Measurements from ENCODE around the gene SBK1.

Gene SBK1

DNA sequence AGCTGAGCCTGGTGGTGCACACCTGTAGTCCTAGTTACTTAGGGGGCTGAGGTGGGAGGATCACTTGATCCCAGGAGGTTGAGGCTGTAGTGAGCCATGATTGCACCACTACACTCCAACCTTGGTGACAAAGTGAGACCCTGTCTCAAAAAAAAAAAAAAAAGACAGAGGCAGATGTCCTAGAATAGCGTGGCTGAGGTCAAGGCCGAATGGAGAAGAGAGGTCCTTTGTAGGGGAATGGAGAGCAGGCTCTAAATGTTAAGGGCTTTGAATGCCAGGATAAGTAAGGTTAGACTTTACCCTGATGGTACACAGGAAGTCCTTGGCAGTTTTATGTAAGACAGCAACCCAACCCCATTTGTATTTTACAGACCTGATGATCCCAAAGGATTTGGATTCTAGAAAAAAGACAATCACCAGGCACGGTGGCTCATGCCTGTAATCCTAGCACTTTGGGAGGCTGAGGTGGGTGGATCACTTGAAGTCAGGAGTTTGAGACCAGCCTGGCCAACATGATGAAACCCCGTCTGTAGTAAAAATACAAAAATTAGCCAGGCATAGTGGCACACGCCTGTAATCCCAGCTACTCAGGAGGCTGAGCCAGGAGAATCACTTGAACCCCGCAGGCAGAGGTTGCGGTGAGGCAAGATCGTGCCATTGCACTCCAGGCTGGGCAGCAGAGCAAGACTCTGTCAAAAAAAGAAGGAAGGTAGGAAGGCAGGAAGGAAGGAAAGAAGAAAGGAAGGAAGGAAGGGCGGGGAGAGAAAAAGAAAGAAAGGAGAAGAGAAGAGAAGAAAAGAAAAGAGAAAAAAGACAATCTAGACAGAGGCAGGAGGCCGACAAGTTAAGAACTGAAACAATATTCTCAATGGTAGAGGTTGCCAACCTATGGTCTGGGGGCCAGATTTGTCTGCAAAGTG, 2.1 kb upstream of the SBK1 start:
- Mint-ChIP-seq H3K4me1 (peaks cover 56% of the 10 kb centered on the region), H3K27me3 (peaks cover 56% of the 10 kb centered on the region), H3K27ac (peak overlapping the region; percentile 37)

GRCh38 chr16:28290859-28291254, 1.5 kb upstream of the SBK1 start:
- no peak for DNase-seq
- Mint-ChIP-seq H3K36me3 (peaks cover 11% of the 10 kb centered on the region), H3K27ac (no peak overlapping the region), H3K27me3 (peaks cover 61% of the 10 kb centered on the region), H3K4me1 (peaks cover 60% of the 10 kb centered on the region), H3K4me3 (peak overlapping the region; percentile 59), H3K9me3 (no peaks in the 10 kb centered on the region)
- CTCF ChIA-PET, result interaction anchor here (2.5 kb wide), 1 partner anchor 13 kb away, joined by 11 read pairs; no protein-coding TSS in a partner anchor

More for the DNA sequence above, 2.1 kb upstream of the SBK1 start:
- H3K9me3 Mint-ChIP-seq, result no peaks in the 10 kb centered on the region
- H3K36me3 Mint-ChIP-seq, result peaks cover 6% of the 10 kb centered on the region
- peak overlapping the region; percentile 53 for H3K4me3 Mint-ChIP-seq
- CTCF ChIA-PET, result no interaction called here
- no peak for DNase-seq

GRCh38 chr16:28292731-28293600, 641 bp downstream of the SBK1 start:
- CTCF ChIA-PET, result interaction anchor here (1.0 to 2.5 kb wide), 3 partner anchors 15 to 34 kb away, joined by 3 to 11 read pairs (median 6); no protein-coding TSS in a partner anchor
- Mint-ChIP-seq H3K36me3 (peaks cover 11% of the 10 kb centered on the region), H3K27me3 (peaks cover 60% of the 10 kb centered on the region), H3K9me3 (no peaks in the 10 kb centered on the region), H3K27ac (peak overlapping the region; percentile 64), H3K4me1 (peaks cover 72% of the 10 kb centered on the region), H3K4me3 (peak overlapping the region; percentile 84)
- peak; percentile 52 for DNase-seq

- CTCF ChIA-PET, result interaction anchor here (1.3 to 2.1 kb wide), 2 partner anchors 16 to 25 kb away, joined by 6 read pairs; no protein-coding TSS in a partner anchor
- no peak overlapping the region for H3K27ac Mint-ChIP-seq
- peaks cover 11% of the 10 kb centered on the region for H3K36me3 Mint-ChIP-seq
- no peaks in the 10 kb centered on the region for H3K9me3 Mint-ChIP-seq
- DNase-seq, result no peak
- peaks cover 56% of the 10 kb centered on the region for H3K27me3 Mint-ChIP-seq
- peaks cover 72% of the 10 kb centered on the region for H3K4me1 Mint-ChIP-seq
- peak overlapping the region; percentile 74 for H3K4me3 Mint-ChIP-seq
These were observed 1.3 kb downstream of the SBK1 start for GRCh38 chr16:28293601-28293960.

DNA sequence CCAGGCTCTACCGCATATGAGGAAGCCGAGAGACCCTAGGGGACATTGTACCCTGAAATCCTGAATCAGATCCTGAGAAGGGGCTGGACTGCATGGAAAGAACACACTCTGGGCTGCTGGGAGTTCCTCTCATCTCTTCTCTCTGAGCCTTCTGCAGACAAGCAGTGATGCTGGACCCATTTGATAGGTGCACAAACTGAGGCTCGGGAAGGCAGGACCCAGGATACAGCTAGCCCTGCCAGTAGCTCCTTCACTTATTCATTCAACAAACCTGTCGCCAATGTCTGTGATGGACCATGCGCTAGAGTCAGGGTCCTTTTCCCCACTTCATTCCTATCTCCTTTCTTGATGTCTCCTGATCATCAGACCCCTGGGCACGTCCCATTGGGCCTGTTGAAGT, 1.9 kb downstream of the SBK1 start:
- peaks cover 50% of the 10 kb centered on the region for H3K27me3 Mint-ChIP-seq
- no peak for DNase-seq
- no peaks in the 10 kb centered on the region for H3K9me3 Mint-ChIP-seq
- H3K36me3 Mint-ChIP-seq, result peaks cover 8% of the 10 kb centered on the region
- peaks cover 67% of the 10 kb centered on the region for H3K4me1 Mint-ChIP-seq
- no peak overlapping the region for H3K27ac Mint-ChIP-seq
- CTCF ChIA-PET, result interaction anchor here (2.1 kb wide), 1 partner anchor 17 kb away, joined by 6 read pairs; no protein-coding TSS in a partner anchor
- peak overlapping the region; percentile 74 for H3K4me3 Mint-ChIP-seq

DNA sequence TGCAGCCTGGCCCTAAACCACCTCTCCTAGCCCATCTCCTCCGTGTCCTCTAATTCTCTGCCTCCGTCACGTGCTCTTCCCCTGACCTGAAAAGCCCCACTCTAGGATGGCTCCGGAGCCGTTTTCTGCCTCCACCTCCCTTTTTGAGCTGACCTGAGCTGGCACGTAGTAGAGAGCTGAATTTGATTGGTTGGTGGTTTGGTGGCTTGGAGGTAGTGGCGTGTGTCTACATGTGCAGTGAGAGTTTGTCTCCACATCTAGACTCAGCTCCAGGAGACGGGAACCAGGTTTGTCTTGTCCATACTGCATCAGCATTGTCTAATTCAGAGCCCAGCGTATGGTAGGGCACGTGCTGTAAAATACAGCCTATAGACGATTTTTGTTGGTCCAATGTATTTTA, 3.0 kb downstream of the SBK1 start:
- H3K9me3 Mint-ChIP-seq, result no peaks in the 10 kb centered on the region
- peaks cover 43% of the 10 kb centered on the region for H3K27me3 Mint-ChIP-seq
- H3K4me1 Mint-ChIP-seq, result peaks cover 65% of the 10 kb centered on the region
- no peak for DNase-seq
- H3K4me3 Mint-ChIP-seq, result peak overlapping the region; percentile 13
- peaks cover 14% of the 10 kb centered on the region for H3K36me3 Mint-ChIP-seq
- H3K27ac Mint-ChIP-seq, result no peak overlapping the region
- CTCF ChIA-PET, result interaction anchor here (2.1 kb wide), 1 partner anchor 18 kb away, joined by 6 read pairs; no protein-coding TSS in a partner anchor

DNA sequence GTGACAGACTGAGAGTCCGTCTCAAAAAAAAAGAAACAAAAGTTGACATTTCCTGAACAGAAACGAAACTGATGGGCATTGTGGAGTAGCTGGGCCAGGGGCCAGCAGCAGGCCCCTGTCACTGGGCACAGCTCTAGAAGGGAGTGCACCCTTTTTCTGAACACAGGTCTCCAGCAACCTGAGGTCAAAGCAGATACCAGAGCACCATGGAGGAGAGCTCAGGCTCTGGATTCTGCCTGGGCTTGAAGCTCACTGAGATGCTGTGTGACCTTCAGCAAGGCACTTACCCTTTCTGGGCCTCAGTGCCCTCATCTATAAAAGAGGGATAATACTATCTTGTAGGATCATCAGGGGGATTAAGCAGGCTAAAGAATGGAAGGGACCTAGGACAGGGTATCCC, 5.0 kb downstream of the SBK1 start:
- CTCF ChIA-PET, result interaction anchor here (1.1 kb wide), 1 partner anchor 19 kb away, joined by 4 read pairs; no protein-coding TSS in a partner anchor

GRCh38 chr16:28297784-28298510, 5.6 kb downstream of the SBK1 start:
- Mint-ChIP-seq H3K27ac (peak overlapping the region; percentile 55), H3K36me3 (peaks cover 14% of the 10 kb centered on the region), H3K4me3 (peak overlapping the region; percentile 32), H3K4me1 (peaks cover 51% of the 10 kb centered on the region), H3K27me3 (peaks cover 38% of the 10 kb centered on the region), H3K9me3 (no peaks in the 10 kb centered on the region)
- CTCF ChIA-PET, result interaction anchor here (1.1 kb wide), 1 partner anchor 19 kb away, joined by 4 read pairs; no protein-coding TSS in a partner anchor
- DNase-seq, result peak; percentile 50

More for the DNA sequence above, 5.0 kb downstream of the SBK1 start:
- Mint-ChIP-seq H3K36me3 (peaks cover 14% of the 10 kb centered on the region), H3K27ac (peak overlapping the region; percentile 76), H3K27me3 (peaks cover 41% of the 10 kb centered on the region), H3K4me1 (peaks cover 51% of the 10 kb centered on the region), H3K9me3 (no peaks in the 10 kb centered on the region), H3K4me3 (peak overlapping the region; percentile 32)
- DNase-seq, result no peak

- no peak for DNase-seq
- H3K27ac Mint-ChIP-seq, result no peak overlapping the region
- H3K27me3 Mint-ChIP-seq, result peaks cover 32% of the 10 kb centered on the region
- no peak overlapping the region for H3K4me3 Mint-ChIP-seq
- H3K4me1 Mint-ChIP-seq, result peaks cover 50% of the 10 kb centered on the region
- peaks cover 15% of the 10 kb centered on the region for H3K36me3 Mint-ChIP-seq
- no peaks in the 10 kb centered on the region for H3K9me3 Mint-ChIP-seq
- CTCF ChIA-PET, result no interaction called here
These were observed 6.2 kb downstream of the SBK1 start for GRCh38 chr16:28298511-28298878.

DNA sequence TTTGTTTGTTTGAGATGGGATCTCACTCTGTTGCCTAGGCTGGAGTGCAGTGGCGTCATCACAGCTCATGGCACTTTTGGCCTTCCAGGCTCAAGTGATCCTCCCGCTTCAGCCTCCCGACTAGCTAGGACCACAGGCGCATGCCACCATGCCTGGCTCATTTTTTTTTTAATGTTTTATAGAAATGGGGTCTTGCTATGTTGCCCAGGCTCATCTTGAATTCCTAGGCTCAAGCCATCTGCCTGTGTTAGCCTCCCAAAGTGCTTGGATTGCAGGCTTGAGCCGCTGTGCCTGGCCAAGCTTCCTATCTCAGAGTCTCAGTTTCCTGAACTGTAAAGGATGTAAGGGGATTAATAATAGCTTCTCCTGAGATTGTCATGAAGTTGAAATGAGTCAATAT, 8.0 kb downstream of the SBK1 start:
- Mint-ChIP-seq H3K4me1 (peaks cover 32% of the 10 kb centered on the region), H3K9me3 (no peaks in the 10 kb centered on the region), H3K27ac (no peak overlapping the region), H3K4me3 (no peak overlapping the region), H3K36me3 (peaks cover 17% of the 10 kb centered on the region), H3K27me3 (peaks cover 14% of the 10 kb centered on the region)
- no peak for DNase-seq
- CTCF ChIA-PET, result interaction anchor here (1.0 to 3.5 kb wide), 4 partner anchors 17 to 26 kb away, joined by 3 to 17 read pairs (median 6); no protein-coding TSS in a partner anchor

- no peak overlapping the region for H3K4me3 Mint-ChIP-seq
- peaks cover 15% of the 10 kb centered on the region for H3K36me3 Mint-ChIP-seq
- DNase-seq, result no peak
- CTCF ChIA-PET, result interaction anchor here (1.0 to 3.5 kb wide), 4 partner anchors 16 to 26 kb away, joined by 3 to 17 read pairs (median 6); no protein-coding TSS in a partner anchor
- no peak overlapping the region for H3K27ac Mint-ChIP-seq
- peaks cover 8% of the 10 kb centered on the region for H3K27me3 Mint-ChIP-seq
- no peaks in the 10 kb centered on the region for H3K9me3 Mint-ChIP-seq
- H3K4me1 Mint-ChIP-seq, result peaks cover 29% of the 10 kb centered on the region
These were observed 8.8 kb downstream of the SBK1 start for GRCh38 chr16:28301154-28301553.

- peaks cover 26% of the 10 kb centered on the region for H3K4me1 Mint-ChIP-seq
These were observed 9.3 kb downstream of the SBK1 start for GRCh38 chr16:28301620-28302019.

GRCh38 chr16:28303132-28303531, 10.8 kb downstream of the SBK1 start:
- no peak for DNase-seq
- Mint-ChIP-seq H3K27me3 (peaks cover 5% of the 10 kb centered on the region), H3K27ac (no peak overlapping the region), H3K9me3 (no peaks in the 10 kb centered on the region), H3K4me3 (no peak overlapping the region), H3K4me1 (peaks cover 16% of the 10 kb centered on the region), H3K36me3 (peaks cover 17% of the 10 kb centered on the region)
- CTCF ChIA-PET, result interaction anchor here (1.5 kb wide), 1 partner anchor 19 kb away, joined by 5 read pairs; no protein-coding TSS in a partner anchor

More at GRCh38 chr16:28301620-28302019, 9.3 kb downstream of the SBK1 start:
- no peak for DNase-seq
- no peak overlapping the region for H3K4me3 Mint-ChIP-seq
- no peaks in the 10 kb centered on the region for H3K9me3 Mint-ChIP-seq
- H3K27ac Mint-ChIP-seq, result no peak overlapping the region
- CTCF ChIA-PET, result interaction anchor here (1.0 to 3.5 kb wide), 3 partner anchors 16 to 27 kb away, joined by 3 to 17 read pairs (median 9); no protein-coding TSS in a partner anchor
- H3K36me3 Mint-ChIP-seq, result peaks cover 15% of the 10 kb centered on the region
- peaks cover 8% of the 10 kb centered on the region for H3K27me3 Mint-ChIP-seq
